Stimulated activated naive CD4-positive, alpha-beta T cell (primary cell): ENCODE data around the gene POGZ.
A peak's percentile ranks its signal among the peaks of the same experiment; 100 is the strongest.
"Not testable (repeated sequence)": the region's sequence is repeated elsewhere in the genome, so short reads cannot be mapped to it uniquely, and the experiment has no call there.

ENCODE experiments used
- DNase-seq, 6 experiments: peaks; one replicate each; lab custom pipeline; 2025; lab: John Stamatoyannopoulos, UW

Gene POGZ

DNA sequence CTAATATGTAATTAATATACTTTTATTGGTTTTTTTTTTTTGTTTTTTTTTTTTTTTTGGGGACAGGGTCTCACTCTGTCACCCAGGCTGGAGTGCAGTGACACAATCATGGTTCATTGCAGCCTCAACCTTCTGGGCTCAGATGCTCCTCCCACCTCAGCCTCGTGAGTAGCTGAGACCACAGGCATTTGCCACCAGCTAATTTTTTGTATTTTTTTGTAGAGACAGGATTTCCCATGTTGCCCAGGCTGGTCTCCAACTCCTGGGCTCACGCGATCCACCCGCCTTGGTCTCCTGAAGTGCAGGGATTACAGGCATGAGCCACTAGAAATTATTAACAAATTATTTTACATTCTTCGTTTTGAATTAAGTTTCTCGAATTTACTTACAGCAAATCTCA lies 16.8 kb upstream of the POGZ start:
- DNase-seq, result no peak

DNA sequence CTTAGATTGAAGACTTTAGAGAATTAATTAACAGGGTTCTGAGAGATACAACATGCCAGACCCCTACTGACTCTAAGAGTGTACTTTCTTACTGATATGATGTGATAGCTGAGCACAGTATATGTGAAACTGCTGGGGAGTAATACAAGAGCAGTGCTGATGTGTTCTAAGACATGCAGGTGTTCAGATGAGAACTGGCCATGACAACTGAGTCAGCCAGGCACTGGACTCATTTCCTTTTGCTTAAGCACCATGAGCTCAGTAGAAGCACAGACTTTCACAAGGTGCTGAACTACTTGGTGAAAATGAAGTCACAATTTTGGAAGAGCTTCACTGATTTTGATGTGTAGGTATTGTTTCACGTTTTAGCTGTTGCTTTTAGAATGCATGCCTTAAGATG lies 15.9 kb upstream of the POGZ start:
- DNase-seq, result no peak

DNA sequence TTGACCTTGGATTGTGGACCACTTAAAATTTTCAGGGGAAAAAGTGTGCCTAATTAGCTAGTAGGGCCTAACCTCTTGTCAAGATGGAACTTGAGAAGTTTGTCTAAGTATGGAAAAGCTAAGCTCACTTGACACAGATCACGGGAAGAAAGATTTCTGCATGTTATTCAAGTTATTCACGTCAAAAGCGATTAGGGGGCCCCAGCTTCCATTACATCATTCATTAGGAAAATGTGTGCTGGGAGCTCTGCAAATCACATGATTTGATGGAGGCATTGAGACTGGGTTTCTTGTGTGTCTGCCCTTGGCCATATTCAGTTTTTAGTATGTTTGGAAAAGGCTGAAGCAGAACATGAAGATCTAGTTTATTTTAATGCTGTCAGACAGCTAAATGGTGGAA lies 15.5 kb upstream of the POGZ start:
- no peak for DNase-seq

DNA sequence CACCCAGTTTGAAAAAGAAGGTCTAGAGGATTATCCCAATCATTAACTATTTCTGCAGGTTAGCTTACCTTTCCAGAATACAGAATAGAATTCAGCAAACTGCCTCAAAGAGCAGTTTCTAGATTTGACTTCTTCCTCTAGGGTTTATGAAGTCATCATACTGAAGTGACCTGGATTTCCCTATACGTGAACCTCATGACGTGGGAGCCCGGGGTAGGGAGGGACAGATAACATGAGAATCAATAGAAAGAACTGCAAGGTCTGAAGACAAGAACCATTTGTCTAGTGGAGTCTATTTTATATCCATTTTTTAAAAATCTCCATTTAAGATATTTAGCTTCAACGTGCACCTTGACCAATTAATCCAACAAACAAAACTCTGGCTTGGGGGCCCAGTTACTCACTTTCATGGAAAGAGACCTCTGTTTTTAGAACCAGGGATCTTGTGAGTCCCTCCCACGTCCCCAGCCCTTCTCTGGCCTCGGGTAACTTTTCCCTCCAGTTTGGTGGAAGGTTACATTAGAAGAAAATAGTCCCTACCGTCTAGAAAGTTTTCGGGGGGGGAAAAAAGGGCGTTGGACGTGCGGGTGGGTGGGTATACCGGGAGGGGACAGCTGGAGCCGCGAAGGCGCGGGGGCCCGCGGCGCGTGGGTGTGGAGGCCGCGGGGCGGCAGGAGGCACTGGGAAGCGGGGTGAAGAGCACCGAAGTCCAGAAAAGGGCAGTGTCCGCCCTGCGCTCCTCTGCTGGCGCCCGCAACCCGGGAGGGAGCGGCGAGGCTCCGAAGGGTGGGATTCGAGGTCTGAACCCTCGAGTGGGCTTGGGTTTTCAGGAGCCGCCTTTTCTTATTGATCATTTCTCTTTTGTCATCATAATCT lies 13.8 kb upstream of the POGZ start:
- peak in 3 of 6 experiments; percentile 7 to 65 (median 27) for DNase-seq

DNA sequence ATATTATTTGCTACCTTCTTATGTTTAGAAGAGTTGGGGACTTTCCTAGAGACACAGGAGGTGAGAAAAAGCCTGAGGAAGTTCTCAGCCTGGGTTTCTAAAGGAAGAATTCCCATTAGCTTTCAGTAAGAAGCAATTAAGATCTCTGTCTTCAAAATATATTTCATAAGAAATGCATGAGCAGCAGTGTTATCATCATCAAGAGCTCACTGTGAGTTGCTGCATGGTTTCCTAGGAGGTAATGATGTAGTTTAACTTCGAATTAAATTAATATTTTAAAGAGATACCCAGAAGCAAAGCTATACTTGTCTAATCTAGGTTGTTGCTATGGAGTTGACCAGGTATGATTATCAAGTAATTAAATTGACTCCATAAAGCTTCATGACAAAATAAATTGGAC lies 5.7 kb upstream of the POGZ start:
- no peak for DNase-seq

DNA sequence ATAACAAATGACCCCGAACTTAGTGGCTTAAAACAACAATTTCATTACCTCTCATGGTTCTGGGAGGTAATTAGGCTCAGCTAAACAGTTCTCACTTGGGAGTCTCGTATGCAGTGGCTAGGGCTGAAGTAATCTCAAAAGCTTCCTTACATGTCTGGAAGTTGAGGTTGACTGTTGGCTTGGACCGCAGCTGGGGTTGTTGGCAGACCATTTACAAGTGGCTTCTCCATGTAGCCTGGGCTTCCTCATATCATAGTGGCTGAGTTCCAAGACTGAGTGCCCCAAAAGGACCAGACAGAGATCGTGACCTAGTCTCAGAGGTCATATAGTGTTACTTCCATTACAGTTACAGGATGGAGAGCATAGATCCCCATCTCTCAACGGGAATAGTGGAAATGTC lies 2.4 kb upstream of the POGZ start:
- DNase-seq, result no peak

DNA sequence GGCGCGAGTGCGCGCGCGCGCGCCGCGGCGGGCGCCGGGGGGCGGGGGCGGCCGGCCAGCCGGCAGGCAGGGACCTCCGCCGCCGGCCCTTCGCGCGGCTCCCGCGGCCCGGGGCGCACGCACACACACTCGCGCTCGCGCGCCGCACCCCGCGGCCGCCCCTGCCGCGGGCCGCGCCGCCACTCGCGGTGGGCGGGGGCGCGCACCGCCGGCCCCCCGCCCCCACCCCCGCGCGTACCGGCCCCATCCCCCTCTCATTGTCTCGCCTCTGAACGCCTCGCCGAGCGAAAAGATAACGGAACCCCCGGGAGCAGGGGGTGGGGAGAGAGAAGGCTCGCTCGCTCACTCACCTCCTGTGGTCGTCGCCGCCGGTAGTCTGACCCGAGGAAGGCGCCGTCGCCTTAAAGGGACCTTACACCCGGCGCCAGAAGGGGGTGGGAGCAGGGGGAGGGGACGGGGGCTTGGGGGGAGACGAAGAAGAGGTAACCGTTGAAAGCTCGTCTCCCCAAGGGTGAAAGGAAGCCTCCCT lies 428 bp downstream of the POGZ start:
- peak in 3 of 6 experiments; percentile 48 to 66 (median 63) for DNase-seq

DNA sequence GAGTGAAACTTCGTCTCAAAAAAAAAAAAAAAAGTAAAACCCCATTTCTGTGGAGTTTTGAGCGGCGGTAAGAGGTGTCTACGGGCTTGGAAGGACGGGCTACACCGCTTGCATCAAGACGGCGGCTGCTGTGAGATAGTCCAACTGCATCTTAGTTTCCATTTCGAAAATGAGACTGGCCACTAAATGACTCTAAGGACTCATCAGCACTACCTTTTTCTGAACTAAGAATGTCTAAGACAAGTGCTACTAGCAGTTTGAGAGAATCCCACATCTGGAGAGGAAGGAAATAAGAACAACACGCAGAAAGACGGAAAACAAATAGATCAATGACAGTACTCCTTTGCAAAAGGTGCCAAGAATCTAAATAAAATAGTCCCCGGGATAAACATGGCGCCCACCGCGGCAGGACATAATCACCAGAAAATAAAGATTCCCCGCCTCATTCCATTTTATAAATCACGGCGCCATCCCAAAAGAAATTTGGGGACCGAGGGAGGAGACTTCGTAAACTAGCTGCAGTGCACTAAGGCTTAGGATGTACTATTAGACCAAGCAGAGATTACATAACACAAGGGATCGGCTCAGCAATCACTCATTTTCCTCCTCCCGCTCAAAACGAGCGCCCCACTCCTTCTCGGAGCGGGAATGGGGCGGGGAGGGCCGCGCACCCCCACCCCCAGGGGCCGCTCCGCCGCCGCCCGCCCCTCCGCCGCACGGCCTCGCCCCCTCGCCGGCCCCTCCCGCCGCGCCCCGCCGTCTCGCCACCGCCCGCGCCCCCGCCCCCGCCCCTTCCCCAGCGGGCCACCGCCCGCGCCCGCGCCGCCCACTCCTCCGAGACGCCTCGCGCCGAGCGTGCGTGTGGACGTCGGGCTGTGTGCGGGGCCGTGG lies 1.1 kb downstream of the POGZ start:
- DNase-seq, result peak; percentile 55 to 78 (median 70)

DNA sequence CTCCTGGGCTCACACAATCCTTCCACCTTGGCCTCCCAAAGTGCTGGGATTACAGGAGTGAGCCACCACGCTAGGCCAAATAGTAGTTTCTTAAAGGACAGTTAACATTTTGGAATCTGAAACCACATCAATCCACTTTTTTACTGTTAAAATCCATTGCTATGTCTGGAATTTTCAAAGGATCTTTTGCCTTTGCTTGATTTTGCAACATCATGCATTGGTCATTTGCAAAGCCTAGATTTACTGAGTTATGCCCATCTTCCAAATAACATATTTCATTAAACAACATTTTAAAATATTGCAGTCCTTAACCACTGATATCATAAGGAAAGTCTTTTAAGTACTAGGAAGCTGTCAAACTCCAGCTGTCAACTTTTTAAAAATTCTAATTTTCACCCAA lies 3.3 kb downstream of the POGZ start:
- no peak for DNase-seq

DNA sequence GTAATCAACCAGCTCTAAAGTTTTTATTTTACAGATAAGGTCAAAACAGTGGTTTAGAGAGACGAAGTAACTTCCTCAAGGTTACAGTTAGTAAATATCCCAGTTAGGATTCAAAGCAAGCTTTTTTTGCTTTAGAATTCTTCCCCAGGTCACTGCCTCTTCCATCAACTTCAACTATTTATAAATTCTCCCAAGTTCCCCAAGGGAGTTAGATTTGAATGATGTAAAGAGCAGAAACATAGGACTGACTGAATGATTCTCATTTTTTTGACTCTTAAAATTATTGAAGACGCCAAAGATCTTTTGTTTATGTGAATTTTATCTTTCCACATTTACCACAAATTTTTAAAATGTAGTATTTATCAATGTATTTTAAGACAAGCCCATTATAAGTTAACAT lies 4.1 kb downstream of the POGZ start:
- no peak for DNase-seq

DNA sequence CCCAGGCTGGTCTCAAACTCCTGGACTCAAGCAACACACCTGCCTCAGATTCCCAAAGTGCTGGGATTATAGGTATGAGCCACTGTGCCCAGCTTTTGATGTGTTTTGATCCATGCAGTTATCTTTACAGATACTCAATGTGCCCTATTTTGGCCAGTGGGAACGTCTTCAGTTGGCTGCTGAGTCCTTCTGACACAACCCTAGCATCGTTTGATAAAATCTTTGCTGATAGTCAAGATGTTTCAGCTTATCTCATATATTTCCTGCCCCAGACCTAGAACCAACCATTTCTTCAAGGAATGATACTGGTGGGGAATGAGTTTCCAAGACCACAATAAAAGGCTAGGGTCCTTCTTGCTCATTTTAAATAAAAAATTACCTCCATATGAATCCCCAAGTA lies 11.6 kb downstream of the POGZ start:
- no peak for DNase-seq

DNA sequence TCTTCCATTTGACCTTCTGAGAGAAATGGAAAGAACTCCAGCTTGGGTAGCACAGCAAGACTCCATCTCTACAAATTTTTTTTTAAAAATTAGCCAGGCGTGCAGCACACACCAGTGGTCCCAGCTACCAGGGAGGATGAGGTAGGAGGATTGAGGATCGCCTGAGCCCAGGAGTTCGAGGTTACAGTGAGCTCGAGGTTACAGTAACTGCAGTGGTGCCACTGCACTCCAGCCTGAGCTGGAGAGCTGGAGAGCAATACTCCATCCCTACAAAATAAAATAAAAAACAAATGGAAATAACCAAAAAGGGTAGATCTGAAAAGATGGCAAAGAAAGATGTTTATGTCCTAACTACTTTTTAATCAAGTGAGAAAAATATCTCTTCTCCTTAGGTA lies 14.5 kb downstream of the POGZ start:
- no peak for DNase-seq

DNA sequence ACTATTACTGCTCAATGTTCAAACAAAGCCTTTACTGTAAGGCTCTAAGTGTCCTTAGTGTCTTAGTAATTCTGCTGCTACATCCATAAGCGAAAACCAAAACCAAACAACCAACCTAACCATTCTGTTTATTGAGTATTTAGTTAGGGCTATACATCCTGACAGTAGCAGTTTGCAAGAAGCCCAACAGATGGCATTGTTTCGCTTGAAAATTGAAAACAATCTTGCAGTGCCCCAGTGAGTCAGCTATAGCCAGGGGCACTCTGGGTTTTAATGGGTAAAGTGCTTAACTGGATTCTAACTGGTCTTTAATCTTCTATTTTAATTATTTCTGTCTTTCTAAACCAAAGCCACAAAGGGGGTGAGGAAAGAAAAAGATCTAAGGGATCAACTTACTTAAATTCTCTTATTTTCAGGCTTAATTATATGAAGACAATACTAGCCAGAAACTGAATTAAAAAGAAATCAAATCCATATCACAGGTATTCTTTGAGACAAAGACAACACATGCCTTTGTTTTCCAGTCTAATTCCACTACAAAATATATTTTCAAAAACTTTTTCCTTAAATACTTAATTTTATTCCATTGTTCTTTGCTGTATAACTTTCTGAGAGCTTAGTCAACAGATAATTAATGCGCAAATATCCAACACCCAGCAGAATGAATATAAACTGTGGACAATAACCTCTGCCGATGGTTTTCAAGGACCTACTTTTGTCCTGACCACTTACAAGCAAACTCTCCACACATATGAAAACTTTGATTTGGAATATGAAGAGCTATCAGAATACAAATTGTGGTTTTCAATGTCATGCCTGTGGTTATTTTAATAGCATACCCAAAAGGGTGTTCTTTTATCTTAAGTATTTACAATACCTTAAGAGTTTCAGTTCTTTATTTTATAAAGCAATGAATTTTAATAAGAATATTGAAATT lies 15.2 kb downstream of the POGZ start:
- DNase-seq, result peak; percentile 7 to 73 (median 44)

DNA sequence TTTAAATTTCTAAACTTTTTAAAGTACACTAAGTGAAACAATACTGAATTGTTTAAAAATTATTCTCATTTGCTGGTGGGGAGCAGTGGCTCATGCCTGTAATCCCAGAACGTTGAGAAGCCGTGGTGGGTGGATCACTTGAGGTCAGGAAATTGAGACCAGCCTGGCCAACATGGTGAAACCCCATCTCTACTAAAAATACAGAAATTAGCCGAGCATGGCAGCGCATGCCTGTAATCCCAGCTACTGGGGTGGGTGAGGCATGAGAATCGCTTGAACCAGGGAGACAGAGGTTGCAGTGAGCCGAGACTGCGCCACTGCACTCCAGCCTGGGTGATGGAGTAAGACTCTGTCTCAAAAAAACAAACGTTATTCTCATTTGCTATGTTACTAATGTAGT lies 21.9 kb downstream of the POGZ start:
- DNase-seq, result not testable (repeated sequence)

DNA sequence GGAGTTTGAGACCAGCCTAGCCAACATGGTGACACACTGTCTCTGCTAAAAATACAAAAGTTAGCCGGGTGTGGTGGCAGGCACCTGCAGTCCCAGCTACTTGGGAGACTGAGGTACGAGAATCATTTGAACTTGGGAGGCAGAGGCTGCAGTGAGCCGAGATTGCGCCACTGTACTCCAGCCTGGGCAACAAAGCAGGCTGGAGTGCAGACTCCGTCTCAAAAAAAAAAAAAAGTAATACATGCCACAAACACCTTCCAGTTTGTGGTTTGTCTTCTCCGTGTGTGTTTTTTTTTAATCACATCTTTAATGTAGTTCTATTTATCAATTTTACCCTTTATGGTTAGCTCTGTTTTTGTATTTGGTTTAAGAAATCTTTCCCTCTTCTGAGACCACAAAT lies 22.3 kb downstream of the POGZ start:
- no peak for DNase-seq

DNA sequence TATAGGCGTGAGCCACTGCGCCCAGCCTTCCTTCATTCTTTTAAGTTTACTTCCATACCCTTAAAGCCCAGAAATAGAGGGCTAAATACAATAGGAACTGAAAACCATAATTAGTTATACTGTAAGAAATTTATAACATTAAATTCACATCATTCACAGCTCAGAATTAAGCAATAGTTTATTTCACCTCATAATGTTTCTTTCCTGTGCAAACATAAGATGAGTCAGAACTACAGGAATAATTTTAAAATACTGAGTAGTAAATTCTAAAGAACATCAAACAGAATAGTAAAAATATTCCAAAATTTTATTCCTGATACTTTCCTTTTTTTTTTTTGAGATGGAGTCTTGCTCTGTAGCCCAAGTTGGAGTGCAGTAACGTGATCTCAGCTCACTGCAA lies 24.1 kb downstream of the POGZ start:
- DNase-seq, result no peak

DNA sequence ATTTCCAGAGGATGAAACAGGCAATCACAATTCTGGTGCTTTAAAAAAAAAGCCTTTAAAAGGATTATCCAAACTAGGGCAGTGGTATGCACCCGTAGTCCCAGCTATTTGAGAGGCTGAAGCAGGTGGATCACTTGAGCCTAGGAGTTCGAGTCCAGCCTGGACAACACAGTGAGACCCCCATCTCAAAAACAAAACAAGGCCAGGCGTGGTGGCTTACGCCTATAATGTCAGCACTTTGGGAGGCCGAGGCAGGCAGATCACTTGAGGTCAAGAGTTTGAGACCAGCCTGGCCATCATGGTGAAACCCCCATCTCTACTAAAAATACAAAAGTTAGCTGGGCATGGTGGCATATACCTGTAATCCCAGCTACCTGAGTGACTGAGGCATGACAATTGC lies 25.5 kb downstream of the POGZ start:
- not testable (repeated sequence) for DNase-seq

DNA sequence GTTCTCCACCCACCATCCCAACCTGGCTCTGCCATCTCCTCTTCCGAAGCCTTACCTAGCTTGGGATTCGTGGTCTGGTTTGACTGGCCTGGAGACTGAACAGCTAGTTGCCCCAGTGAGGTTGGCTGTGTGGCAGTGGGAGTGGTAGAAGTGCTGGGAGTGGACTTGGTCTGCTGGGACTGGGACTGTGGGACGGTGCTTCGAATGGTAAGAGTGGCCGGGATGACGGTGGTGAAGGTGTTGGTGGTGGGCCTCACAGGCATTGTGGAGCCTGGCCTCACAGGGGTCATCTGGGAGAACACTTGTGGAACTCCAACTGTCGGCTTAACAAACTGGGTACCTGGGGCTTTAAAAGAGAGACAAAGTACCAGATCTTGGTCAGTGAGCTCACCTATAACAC lies 31.2 kb downstream of the POGZ start:
- DNase-seq, result no peak

DNA sequence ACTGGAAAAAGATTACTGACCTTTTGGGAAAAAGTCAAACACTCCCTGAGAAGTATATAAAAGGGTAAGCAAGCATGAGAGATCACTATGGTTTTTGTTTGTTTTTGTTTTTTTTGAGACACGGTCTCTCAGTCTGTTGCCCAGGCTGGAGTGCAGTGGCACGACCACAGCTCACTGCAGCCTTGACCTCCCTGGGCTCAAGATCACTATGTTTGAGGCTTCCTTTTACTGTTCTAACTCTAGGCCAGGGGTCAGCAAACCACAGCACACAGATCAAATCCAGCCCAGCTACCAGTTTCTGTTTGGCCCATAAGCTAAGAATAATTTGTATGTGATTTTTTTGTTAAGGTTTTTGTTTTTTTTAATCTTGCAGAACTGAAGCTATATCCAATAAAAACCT lies 34.2 kb downstream of the POGZ start:
- DNase-seq, result no peak

DNA sequence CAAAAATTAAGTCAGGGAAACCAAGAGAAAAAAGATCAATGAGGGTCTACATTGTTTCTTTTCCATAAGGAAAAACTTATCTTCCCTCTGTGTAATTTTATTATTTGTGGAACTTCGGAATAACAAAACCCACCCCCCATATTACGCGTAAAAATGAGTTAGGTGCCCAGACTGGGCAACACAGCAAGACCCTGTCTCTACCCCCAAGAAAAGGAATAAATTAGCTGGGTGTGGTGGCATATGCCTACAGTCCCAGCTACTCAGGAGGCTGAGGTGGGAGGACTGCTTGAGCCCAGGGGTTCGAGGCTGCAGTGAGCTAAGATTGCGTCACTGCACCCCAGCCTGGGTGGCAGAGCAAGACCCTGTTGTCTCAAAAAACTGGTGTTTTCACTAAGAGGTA lies 39.5 kb downstream of the POGZ start:
- no peak for DNase-seq

DNA sequence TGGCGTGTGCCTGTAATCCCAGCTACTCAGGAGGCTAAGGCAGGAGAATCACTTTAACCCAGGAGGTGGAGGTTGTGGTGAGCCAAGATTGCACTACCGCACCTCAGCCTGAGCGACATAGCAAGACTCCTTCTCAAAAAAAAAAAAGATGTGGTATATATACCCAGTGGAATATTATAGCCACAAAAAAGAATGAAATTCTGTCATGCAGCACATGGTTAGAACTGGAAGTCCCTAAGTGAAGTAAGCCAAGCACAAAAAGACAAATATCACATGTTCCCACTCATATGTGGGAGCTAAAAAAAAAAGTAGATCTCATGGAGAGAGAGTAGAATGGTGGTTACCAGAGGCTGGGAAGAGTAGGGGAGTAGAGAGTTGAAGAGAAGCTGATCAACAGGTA lies 41.2 kb downstream of the POGZ start:
- no peak for DNase-seq

DNA sequence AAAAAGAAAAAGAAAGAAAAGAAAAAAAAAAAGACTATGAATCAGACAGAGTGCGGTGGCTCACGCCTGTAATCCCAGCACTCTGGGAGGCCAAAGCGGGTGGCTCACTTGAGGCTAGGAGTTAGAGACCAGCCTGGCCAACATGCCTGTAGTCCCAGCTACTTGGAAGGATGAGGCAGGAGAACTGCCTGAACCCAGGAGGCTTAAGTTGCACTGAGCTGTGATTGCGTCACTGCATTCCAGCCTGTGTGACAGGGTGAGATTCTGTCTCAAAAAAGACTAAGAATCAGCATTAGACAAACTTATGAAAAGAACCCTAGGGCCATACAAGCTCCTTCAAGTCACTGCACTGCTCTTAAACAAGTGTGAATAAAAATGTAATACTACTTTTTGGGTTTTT lies 43.1 kb downstream of the POGZ start:
- DNase-seq, result no peak
